GM12878 (cell line): Measurements from ENCODE around the gene TRERF1. TPM values are rescaled to one million over a fixed set of nuclear protein-coding genes. Genes with fewer than 3 reads are reported as not detected.

Experiments
- ATAC-seq: fragments of 200-7000 bp; cut with Tn5 transposase; 3 replicates; pipeline ENCODE4 v1.9.1; 2020; ENCODE audit warnings: mild to moderate bottlenecking, moderate library complexity
- BruUV-seq: library from RNA; stranded (reverse); fragments of 400-500 nt; replicated peaks from 2 replicates; lab custom pipeline; 2021; lab: Mats Ljungman, UMichigan
- CTCF ChIA-PET: fragments of 300-600 bp; sonication (Branson Sonifier 250); formaldehyde crosslinking; extraction: SDS; loops from one replicate; lab custom pipeline; 2021; ENCODE audit warnings: inconsistent platforms; lab: Yijun Ruan, JAX
- POLR2A ChIA-PET: fragments of 350-600 bp; formaldehyde crosslinking; extraction: SDS; loops from one replicate; lab custom pipeline; 2021; ENCODE audit warnings: inconsistent platforms; lab: Charles Lee
- RAD21 ChIA-PET: fragments of 300-600 bp; sonication (Branson Sonifier 250); formaldehyde crosslinking; loops from one replicate; lab custom pipeline; 2023; ENCODE audit warnings: antibody characterized with exemption; ENCODE audit not compliant: unreplicated experiment; lab: Charles Lee
- SMC1A ChIA-PET: fragments of 300-600 bp; sonication (Branson Sonifier 250); formaldehyde crosslinking; loops from one replicate; lab custom pipeline; 2023; ENCODE audit not compliant: unreplicated experiment, uncharacterized antibody; lab: Charles Lee
- DNase-seq: peaks from one replicate; pipeline ENCODE4 v3.0.0-alpha.2; 2011; ENCODE audit warnings: low read depth, low spot score
- FAIRE-seq: peaks from 3 replicates; lab custom pipeline; 2011; peaks lifted over from hg19 to GRCh38; lab: Jason Lieb, UNC
- H2AFZ ChIP-seq: 2 replicates; pipeline ENCODE4 v1.6.0; 2011; ENCODE audit warnings: low read depth, low read length, control low read depth; ENCODE audit not compliant: control insufficient read depth
- H3K27ac ChIP-seq: 2 replicates; pipeline ENCODE4 v1.5.1; 2011; ENCODE audit warnings: control low read depth; ENCODE audit not compliant: control insufficient read depth, insufficient read depth
- H3K27me3 ChIP-seq, 2 experiments: replicated peaks in 1 of 2; 2 replicates each; pipeline versions ENCODE4 v1.6.0 to v1.6.1; 2011; ENCODE audit warnings: low read length in 1 of 2; ENCODE audit not compliant: control insufficient read depth in 2 of 2, insufficient read depth in 2 of 2
- H3K36me3 ChIP-seq, 2 experiments: 2 replicates each; pipeline ENCODE4 v1.5.1; 2011; ENCODE audit warnings: low read length in 1 of 2; ENCODE audit not compliant: control insufficient read depth in 2 of 2, insufficient read depth in 2 of 2
- H3K4me1 ChIP-seq: 2 replicates; pipeline ENCODE4 v1.6.1; 2011; ENCODE audit warnings: mild to moderate bottlenecking, low read length, moderate library complexity, mixed read lengths; ENCODE audit not compliant: control insufficient read depth, insufficient read depth
- H3K4me2 ChIP-seq: 2 replicates; pipeline ENCODE4 v1.6.0; 2011; ENCODE audit warnings: control low read depth; ENCODE audit not compliant: control insufficient read depth, insufficient read depth
- H3K4me3 ChIP-seq: fragments of 200-600 bp; sonication (generic); 2 replicates; pipeline ENCODE4 v1.5.1; 2016
- H3K79me2 ChIP-seq: 2 replicates; pipeline ENCODE4 v1.6.0; 2011; ENCODE audit warnings: low read length; ENCODE audit not compliant: control insufficient read depth, insufficient read depth
- H3K9ac ChIP-seq: 2 replicates; pipeline ENCODE4 v1.8.0; 2011; ENCODE audit warnings: low read length, control low read depth, mixed read lengths; ENCODE audit not compliant: control insufficient read depth, insufficient read depth
- H3K9me3 ChIP-seq: replicated peaks from 3 replicates; pipeline ENCODE4 v1.5.1; 2011; ENCODE audit warnings: mild to moderate bottlenecking, low read length; ENCODE audit not compliant: control insufficient read depth, insufficient read depth
- H4K20me1 ChIP-seq: 2 replicates; pipeline ENCODE4 v1.6.0; 2011; ENCODE audit not compliant: control insufficient read depth, insufficient read depth
- ASH2L ChIP-seq: fragments of 300-600, 200-600 bp; sonication (generic); IDR thresholded peaks from 2 replicates; pipeline ENCODE4 v1.6.1; 2017; ENCODE audit warnings: low read depth, mild to moderate bottlenecking, borderline replicate concordance
- ATF2 ChIP-seq: IDR thresholded peaks from 2 replicates; pipeline ENCODE4 v1.6.1; 2012; ENCODE audit warnings: low read length, inconsistent platforms
- CHD2 ChIP-seq: IDR thresholded peaks from 2 replicates; pipeline ENCODE4 v1.6.1; 2011; ENCODE audit warnings: low read depth, low read length, improper control_type of control experiment, borderline replicate concordance
- GABPA ChIP-seq: IDR thresholded peaks from 2 replicates; pipeline ENCODE4 v1.6.1; 2014; ENCODE audit warnings: antibody characterized with exemption, low read depth, mild to moderate bottlenecking, inconsistent platforms
- IKZF1 ChIP-seq: fragments of 450-650 bp; conservative IDR thresholded peaks from 2 replicates; pipeline ENCODE4 v1.6.1; 2017; ENCODE audit warnings: antibody characterized with exemption, mild to moderate bottlenecking
- IKZF2 ChIP-seq, 2 experiments: fragments of 450-650 bp; IDR thresholded peaks; 2 replicates each; pipeline ENCODE4 v1.6.1; 2017; ENCODE audit warnings: mild to moderate bottlenecking in 2 of 2, moderate library complexity in 2 of 2
- KLF5 ChIP-seq: fragments of 450-650 bp; IDR thresholded peaks from 2 replicates; pipeline ENCODE4 v1.6.1; 2014; ENCODE audit warnings: mild to moderate bottlenecking; ENCODE audit not compliant: partially characterized antibody
- TARDBP ChIP-seq: IDR thresholded peaks from 2 replicates; pipeline ENCODE4 v1.6.1; 2016; ENCODE audit warnings: borderline replicate concordance
- ZNF24 ChIP-seq: fragments of 450-650 bp; IDR thresholded peaks from 2 replicates; pipeline ENCODE4 v1.6.1; 2017; ENCODE audit warnings: antibody characterized with exemption, mild to moderate bottlenecking
- WGBS: methylation state at CpG from one replicate; pipeline ENCODE4 v1.1.6; 2016; ENCODE audit warnings: low lambda C conversion rate; ENCODE audit not compliant: insufficient replicate concordance, insufficient coverage; ENCODE audit errors: missing lambda C conversion rate; 5-methylcytosine and 5-hydroxymethylcytosine counted together
- in situ Hi-C: fragments of 300-500 bp; cut with MboI; formaldehyde crosslinking; loops from 9 replicates; pipeline ENCODE4 v1.14.3; 2018; ENCODE audit warnings: mixed read lengths
- intact Hi-C: fragments of 100-400 bp; cut with micrococcal nuclease; formaldehyde crosslinking; loops from one replicate; pipeline ENCODE4 v1.14.2; 2022; ENCODE audit not compliant: unreplicated experiment
- polyA plus RNA-seq, 11 experiments: library from polyadenylated mRNA; depleted of rRNA in 4 of 11; unstranded in 6 of 11; stranded (reverse) in 5 of 11; fragments of >200 nt; fragmentation: Nextera tagmentation in 4 of 11; fragmentation: Illumina TruSeq in 1 of 11; extraction: Ambion mirVana in 4 of 11; extraction: Trizol in 1 of 11; gene quantifications; 1 replicate in 1 of 11; 2 replicates in 10 of 11; pipeline versions ENCODE4 v1.2.1 to v1.2.3, GENCODE V29; 2011 to 2016; ENCODE audit warnings: inconsistent platforms in 2 of 11, missing spikeins in 2 of 11, low read depth in 1 of 11
- total RNA-seq, 4 experiments: library from RNA; depleted of rRNA in 3 of 4; stranded (reverse); fragments of >200 nt in 3 of 4; fragmentation: Illumina TruSeq in 1 of 4; extraction: Trizol in 1 of 4; gene quantifications; 2 replicates each; pipeline versions ENCODE4 v1.2.1 to v1.2.3, GENCODE V29; 2013 to 2021
- TF ChIP-seq, protein P1 (sequence below): fragments of 450-650 bp; conservative IDR thresholded peaks from 2 replicates; pipeline ENCODE4 v1.6.1; 2017; ENCODE audit warnings: mild to moderate bottlenecking, moderate library complexity

TRERF1 gene
- total and polyA plus RNA-seq, 10 of the 15 experiments (the other 5 are each of a cell fraction or from before 2014, with no cell fraction given): 2.2 to 19.4 (median 7.2) TPM

DNA sequence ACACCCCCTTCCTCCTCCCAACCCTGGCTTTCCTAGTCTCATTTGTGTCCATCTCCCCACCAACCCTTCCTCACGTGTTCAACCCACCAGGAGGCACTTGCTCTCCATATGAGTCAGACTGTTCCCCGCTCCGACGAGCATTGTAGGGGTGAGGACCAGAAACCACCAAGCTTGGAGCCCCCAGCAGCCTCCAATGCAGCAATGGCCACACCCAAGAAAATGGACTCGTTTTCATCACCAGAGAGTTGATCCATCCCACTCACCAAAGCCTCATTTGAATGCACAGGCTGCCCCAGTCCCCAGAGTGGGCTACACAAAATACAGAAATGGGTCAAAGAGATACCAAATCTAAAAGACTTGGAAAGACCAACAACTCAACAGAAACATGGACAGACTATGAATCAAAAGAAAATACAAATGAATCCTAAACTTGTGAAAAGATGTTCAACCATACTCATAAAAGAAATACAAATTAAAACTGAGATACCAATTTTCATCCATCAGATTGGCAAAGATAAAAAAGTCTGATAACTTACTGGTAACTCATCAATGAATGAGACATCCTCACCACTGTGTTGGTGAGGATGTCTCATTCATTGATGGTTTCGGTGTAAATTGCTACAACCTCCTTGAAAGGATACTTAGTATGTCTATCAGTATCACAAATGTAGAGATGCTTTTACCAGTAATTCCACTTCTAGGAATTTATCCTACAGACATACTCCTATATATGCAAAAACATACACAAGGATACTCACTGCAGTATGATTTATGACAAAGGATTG, 68.1 kb downstream of the TRERF1 start (continued):
- TF ChIP-seq TARDBP: no peak
- TF ChIP-seq IKZF2 (IDR thresholded peaks at IDR 0.05): peak in 1 of 2 experiments; percentile 31; a peak in 2 of 4 replicates
- TF ChIP-seq CHD2: no peak

DNA sequence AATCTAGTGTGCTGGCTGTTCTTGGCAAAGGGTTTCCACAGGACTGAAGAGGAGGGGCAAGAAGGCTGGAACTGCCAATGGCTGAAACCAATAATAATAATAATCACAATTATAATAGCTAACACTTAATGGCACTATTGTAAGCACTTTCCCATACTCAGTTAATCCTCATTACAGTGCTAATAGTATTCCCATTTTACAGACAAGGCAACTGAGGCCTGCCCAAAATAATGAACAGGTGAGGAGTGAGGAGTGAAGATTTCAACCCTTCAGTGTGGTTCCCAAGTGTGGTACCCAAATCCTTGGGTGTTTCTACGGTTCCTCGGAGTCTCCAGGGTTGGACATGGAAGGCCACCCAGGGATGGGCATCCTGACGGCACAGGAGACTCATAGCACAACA, 69.9 kb downstream of the TRERF1 start:
- intact Hi-C loops: no loop called here
- H3K4me1 ChIP-seq: peaks cover 33% of the 10 kb centered on the region

More for the DNA sequence above, 69.9 kb downstream of the TRERF1 start:
- no peak for DNase-seq
- no peak overlapping the region for H2AFZ ChIP-seq
- POLR2A ChIA-PET: interaction anchor here (0.5 to 2.6 kb wide), 4 partner anchors 9 to 125 kb away, joined by 3 to 9 read pairs (median 6); no protein-coding TSS in a partner anchor
- H3K9me3 ChIP-seq: no peaks in the 10 kb centered on the region
- BruUV-seq: no TSS peak
- ATAC-seq: no peak
- in situ Hi-C loops: no loop called here
- H3K36me3 ChIP-seq: no peaks in the 10 kb centered on the region; a peak in 1 of 4 replicates
- peaks cover 5% of the 10 kb centered on the region for H3K79me2 ChIP-seq
- H3K27me3 ChIP-seq: no peaks in the 10 kb centered on the region
- no peak for FAIRE-seq
- H3K27ac ChIP-seq: no peak overlapping the region
- 95% methylated on average over 3 of the region's 3 CpGs for WGBS
- TF ChIP-seq IKZF1 (no peak), ZNF24 (no peak), ATF2 (no peak), ASH2L (no peak), KLF5 (no peak), GABPA (no peak)
- TF ChIP-seq, protein P1, sequence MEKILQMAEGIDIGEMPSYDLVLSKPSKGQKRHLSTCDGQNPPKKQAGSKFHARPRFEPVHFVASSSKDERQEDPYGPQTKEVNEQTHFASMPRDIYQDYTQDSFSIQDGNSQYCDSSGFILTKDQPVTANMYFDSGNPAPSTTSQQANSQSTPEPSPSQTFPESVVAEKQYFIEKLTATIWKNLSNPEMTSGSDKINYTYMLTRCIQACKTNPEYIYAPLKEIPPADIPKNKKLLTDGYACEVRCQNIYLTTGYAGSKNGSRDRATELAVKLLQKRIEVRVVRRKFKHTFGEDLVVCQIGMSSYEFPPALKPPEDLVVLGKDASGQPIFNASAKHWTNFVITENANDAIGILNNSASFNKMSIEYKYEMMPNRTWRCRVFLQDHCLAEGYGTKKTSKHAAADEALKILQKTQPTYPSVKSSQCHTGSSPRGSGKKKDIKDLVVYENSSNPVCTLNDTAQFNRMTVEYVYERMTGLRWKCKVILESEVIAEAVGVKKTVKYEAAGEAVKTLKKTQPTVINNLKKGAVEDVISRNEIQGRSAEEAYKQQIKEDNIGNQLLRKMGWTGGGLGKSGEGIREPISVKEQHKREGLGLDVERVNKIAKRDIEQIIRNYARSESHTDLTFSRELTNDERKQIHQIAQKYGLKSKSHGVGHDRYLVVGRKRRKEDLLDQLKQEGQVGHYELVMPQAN: no peak
- TF ChIP-seq, all 136 proteins: peak for 0
- no peak overlapping the region for H3K4me3 ChIP-seq
- CTCF ChIA-PET: interaction anchor here (0.9 to 2.2 kb wide), 2 partner anchors 8 to 166 kb away, joined by 3 to 6 read pairs; no protein-coding TSS in a partner anchor
- no peak overlapping the region for H3K4me2 ChIP-seq
- H4K20me1 ChIP-seq: no peaks in the 10 kb centered on the region
- SMC1A ChIA-PET: interaction anchor here (0.6 to 2.0 kb wide), 5 partner anchors 9 to 848 kb away, joined by 3 to 11 read pairs (median 3); no protein-coding TSS in a partner anchor
- no peak overlapping the region for H3K9ac ChIP-seq
- RAD21 ChIA-PET: interaction anchor here (1.2 to 1.5 kb wide), 3 partner anchors 8 to 166 kb away, joined by 3 to 7 read pairs (median 6); no protein-coding TSS in a partner anchor
